ENCODE results near the gene SMARCB1.

Gene SMARCB1

DNA sequence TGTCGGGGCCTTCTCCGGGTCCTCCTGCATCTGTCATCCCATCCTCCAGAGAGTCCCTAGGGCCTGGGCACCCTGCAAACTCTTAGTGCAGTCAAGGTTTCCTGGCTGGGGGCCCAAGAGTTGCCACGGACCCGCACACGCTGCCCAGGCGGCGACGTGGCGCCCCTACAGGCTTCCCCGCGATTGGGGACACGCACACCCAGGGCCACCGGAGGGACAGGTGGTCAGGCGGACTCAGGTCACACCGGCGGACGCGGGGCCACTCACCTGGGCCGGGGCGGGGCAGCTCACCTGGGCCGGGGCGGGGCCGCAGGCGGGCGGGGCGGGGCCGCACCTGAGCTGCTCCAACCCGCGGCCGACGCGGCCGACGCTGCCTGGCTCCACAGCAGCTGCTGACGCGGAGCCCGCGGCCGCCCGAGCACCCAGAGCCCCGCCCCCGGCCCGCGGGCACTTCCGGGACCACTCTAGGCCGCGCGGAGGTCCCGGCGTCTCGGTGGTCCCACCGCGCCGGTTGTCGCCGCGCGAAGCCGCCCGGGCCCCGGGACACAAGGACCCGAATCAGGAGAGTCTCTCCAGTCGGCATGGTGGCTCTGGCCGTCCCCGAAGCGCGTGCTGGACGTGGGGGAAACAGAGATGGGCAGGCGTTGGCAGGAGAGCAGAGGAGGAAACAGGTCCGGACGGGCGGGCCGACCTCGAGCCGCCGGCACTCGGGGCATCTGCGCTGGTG, 35.9 kb upstream of the SMARCB1 start, which contains the start of gene ZNF70:
TSS of gene ZNF70 (minus strand) at position 399 of the 727 bp plus-strand sequence. CDS start 5,972 bp downstream, outside the sequence.
- H3K36me3 ChIP-seq (ENCODE audit: control insufficient read depth, insufficient read depth, low read length), result no peaks in the 10 kb centered on the region
- no peaks in the 10 kb centered on the region for H3K9me3 ChIP-seq (ENCODE audit: control insufficient read depth, low read length)
- peak within 1 kb of the TSS; percentile 58 for H3K27ac ChIP-seq (ENCODE audit: insufficient read depth, low read depth, low read length, poor library complexity, severe bottlenecking)
- H3K27me3 ChIP-seq (ENCODE audit: control insufficient read depth, insufficient read depth, low read length, poor library complexity, severe bottlenecking), result no peaks in the 10 kb centered on the region
- H3K4me1 ChIP-seq (ENCODE audit: control insufficient read depth, insufficient read depth, low read length), result peaks cover 6% of the 10 kb centered on the region
- WGBS, 2 experiments, result 0 to 1% methylated on average over 78 of the region's 78 CpGs
- peak within 1 kb of the TSS; percentile 86 for H3K4me3 ChIP-seq (ENCODE audit: insufficient read depth, low read depth, low read length)

DNA sequence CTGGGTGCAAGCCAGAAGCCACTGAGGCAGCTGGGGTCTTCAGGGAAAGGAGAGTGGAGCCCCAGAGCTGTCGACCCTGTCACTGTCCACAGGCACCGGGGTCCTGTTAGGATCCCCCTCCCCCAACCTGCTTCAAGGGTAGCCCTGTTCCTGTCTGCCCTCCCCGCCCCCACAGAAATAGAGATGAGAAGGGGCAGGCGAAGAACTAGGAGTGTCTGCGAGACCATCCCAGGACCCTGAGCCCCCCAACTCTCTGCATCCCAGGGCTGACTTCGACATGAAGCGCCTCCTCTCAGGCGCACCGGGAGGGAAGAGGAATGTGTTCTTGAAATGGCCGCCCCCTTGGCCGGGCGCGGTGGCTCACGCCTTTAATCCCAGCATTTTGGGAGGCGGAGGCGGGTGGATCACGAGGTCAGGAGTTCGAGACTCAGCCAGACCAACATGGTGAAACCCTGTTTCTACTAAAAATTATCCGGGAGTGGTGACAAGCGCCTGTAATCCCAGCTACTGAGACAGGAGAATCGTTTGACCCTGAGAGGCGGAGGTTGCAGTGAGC, 35.2 kb upstream of the SMARCB1 start:
- WGBS, 2 experiments, result 25% methylated on average over 22 of the region's 22 CpGs
- H3K9me3 ChIP-seq (ENCODE audit: control insufficient read depth, low read length), result no peaks in the 10 kb centered on the region
- H3K27ac ChIP-seq (ENCODE audit: insufficient read depth, low read depth, low read length, poor library complexity, severe bottlenecking), result peak overlapping the region; percentile 58
- H3K4me3 ChIP-seq (ENCODE audit: insufficient read depth, low read depth, low read length), result peak overlapping the region; percentile 86
- no peaks in the 10 kb centered on the region for H3K27me3 ChIP-seq (ENCODE audit: control insufficient read depth, insufficient read depth, low read length, poor library complexity, severe bottlenecking)
- peaks cover 6% of the 10 kb centered on the region for H3K4me1 ChIP-seq (ENCODE audit: control insufficient read depth, insufficient read depth, low read length)
- no peaks in the 10 kb centered on the region for H3K36me3 ChIP-seq (ENCODE audit: control insufficient read depth, insufficient read depth, low read length)

DNA sequence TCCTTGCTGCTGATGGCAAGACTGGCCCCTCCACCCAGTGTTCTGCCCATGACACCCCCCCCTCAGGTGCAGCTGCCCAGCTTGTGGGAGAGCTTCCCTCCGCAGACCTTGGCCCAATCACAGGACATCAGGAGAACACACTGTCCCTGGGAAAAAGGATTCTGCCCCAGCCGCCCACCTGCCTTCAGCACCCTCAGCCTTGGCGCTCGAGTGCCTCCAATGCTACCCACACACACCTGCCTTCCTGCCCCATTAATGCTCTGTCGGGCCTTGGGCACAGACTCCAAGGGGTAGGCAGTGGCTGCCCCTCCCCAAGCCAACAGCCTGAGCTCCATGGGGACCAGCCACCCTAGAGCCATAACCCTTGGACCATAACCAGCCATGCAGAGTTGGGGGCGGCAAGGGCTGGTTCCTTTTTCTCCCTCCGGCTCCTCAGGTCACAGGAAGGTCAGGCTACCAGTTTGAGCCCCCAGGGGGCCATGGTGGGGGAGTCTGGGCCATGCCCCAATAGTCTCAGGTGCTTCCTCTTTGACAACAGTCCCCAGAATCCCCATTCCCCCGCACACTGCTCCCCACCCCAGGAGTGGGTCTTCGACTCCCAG, 34.6 kb upstream of the SMARCB1 start:
- WGBS, 2 experiments, result 92 to 95% methylated on average over 9 of the region's 9 CpGs
- H3K4me1 ChIP-seq (ENCODE audit: control insufficient read depth, insufficient read depth, low read length), result peaks cover 6% of the 10 kb centered on the region
- H3K27me3 ChIP-seq (ENCODE audit: control insufficient read depth, insufficient read depth, low read length, poor library complexity, severe bottlenecking), result no peaks in the 10 kb centered on the region
- no peaks in the 10 kb centered on the region for H3K9me3 ChIP-seq (ENCODE audit: control insufficient read depth, low read length)
- no peak overlapping the region for H3K27ac ChIP-seq (ENCODE audit: insufficient read depth, low read depth, low read length, poor library complexity, severe bottlenecking)
- H3K36me3 ChIP-seq (ENCODE audit: control insufficient read depth, insufficient read depth, low read length), result no peaks in the 10 kb centered on the region
- no peak overlapping the region for H3K4me3 ChIP-seq (ENCODE audit: insufficient read depth, low read depth, low read length)

DNA sequence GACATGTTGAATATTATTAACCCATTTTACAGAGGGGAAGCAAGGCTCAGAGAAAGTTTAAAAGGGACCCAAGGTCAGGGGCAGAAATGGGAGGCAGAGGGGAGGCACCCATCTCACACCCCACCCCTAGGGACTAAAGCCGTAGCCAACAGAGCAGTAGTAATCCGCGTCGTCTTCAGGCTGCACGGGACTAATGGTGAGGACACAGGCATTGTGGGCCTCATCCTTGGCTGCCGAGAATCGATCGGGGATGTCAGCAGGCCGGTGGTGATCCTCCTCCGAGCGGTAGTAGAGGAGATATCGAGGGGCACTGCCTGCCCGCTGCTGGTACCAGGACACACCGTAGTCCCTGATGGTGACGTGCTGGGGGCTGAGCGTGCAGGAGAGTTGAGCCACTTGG, 34.0 kb upstream of the SMARCB1 start:
- Histone ChIP-seq H3K9me3 (ENCODE audit: control insufficient read depth, low read length) (no peaks in the 10 kb centered on the region), H3K36me3 (ENCODE audit: control insufficient read depth, insufficient read depth, low read length) (no peaks in the 10 kb centered on the region), H3K27me3 (ENCODE audit: control insufficient read depth, insufficient read depth, low read length, poor library complexity, severe bottlenecking) (no peaks in the 10 kb centered on the region), H3K4me3 (ENCODE audit: insufficient read depth, low read depth, low read length) (no peak overlapping the region), H3K27ac (ENCODE audit: insufficient read depth, low read depth, low read length, poor library complexity, severe bottlenecking) (no peak overlapping the region), H3K4me1 (ENCODE audit: control insufficient read depth, insufficient read depth, low read length) (peaks cover 6% of the 10 kb centered on the region)
- WGBS, 2 experiments, result 95 to 96% methylated on average over 16 of the region's 16 CpGs

DNA sequence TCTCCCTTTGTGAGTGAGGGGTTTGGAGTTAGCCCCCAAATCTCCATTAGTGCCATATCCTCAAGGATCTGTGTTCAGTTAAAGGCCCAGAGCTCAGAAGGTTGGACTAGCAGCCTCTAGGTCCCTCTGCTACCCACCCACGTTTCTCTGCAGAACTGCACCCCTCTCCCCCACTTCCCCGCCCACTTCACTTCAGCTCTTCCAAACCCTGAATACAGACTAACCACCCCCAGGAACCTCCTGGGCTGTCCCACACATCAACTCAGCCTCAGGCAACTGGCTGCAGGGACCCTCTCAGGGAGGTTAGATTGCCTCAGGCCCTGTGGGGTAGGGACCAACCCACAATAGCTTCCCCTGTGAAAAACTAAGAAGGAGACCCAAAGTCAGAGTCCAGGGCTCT, 33.4 kb upstream of the SMARCB1 start:
- Histone ChIP-seq H3K27me3 (ENCODE audit: control insufficient read depth, insufficient read depth, low read length, poor library complexity, severe bottlenecking) (no peaks in the 10 kb centered on the region), H3K4me3 (ENCODE audit: insufficient read depth, low read depth, low read length) (no peak overlapping the region), H3K4me1 (ENCODE audit: control insufficient read depth, insufficient read depth, low read length) (peaks cover 6% of the 10 kb centered on the region), H3K9me3 (ENCODE audit: control insufficient read depth, low read length) (no peaks in the 10 kb centered on the region), H3K36me3 (ENCODE audit: control insufficient read depth, insufficient read depth, low read length) (no peaks in the 10 kb centered on the region), H3K27ac (ENCODE audit: insufficient read depth, low read depth, low read length, poor library complexity, severe bottlenecking) (no peak overlapping the region)
- 79 to 82% methylated on average over 2 of the region's 2 CpGs for WGBS, 2 experiments

DNA sequence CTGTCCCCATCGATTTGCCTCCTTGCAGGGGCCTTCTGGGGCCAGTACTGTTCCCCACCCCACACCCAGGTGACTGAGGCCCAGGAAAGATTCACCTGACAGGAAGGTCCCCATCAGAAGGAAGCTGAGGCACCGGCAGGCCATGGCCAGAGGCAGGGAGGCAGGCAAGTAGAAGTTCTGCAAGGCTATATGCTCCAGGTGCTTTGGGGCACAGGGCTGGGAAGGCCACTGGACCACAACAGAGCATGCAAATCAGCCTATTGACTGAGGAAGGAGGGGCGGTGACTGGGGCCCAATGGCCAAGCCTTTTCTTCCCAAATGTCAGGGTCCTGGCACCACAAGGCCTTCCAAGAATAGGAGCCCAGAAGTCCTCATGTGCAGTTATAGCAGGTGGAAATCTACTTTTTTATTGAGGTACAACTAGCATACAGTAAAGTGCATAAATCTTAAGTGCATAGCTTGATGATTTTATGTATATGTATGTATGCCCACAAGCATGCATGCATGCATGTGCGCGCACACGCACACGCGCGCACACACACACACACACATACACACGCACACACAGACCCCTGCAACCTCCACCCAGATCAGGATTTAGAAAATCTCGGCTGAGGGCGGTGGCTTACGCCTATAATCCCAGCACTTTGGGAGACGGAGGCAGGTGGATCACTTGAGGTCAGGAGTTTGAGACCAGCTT, 32.4 kb upstream of the SMARCB1 start, which contains the start of gene VPREB3:
TSS of gene VPREB3 (minus strand) at position 206 of the 700 bp plus-strand sequence. CDS start at position 144, 62 bp downstream.
- H3K4me1 ChIP-seq (ENCODE audit: control insufficient read depth, insufficient read depth, low read length), result peaks cover 6% of the 10 kb centered on the region
- no peak within 1 kb of the TSS for H3K4me3 ChIP-seq (ENCODE audit: insufficient read depth, low read depth, low read length)
- H3K27ac ChIP-seq (ENCODE audit: insufficient read depth, low read depth, low read length, poor library complexity, severe bottlenecking), result no peak within 1 kb of the TSS

DNA sequence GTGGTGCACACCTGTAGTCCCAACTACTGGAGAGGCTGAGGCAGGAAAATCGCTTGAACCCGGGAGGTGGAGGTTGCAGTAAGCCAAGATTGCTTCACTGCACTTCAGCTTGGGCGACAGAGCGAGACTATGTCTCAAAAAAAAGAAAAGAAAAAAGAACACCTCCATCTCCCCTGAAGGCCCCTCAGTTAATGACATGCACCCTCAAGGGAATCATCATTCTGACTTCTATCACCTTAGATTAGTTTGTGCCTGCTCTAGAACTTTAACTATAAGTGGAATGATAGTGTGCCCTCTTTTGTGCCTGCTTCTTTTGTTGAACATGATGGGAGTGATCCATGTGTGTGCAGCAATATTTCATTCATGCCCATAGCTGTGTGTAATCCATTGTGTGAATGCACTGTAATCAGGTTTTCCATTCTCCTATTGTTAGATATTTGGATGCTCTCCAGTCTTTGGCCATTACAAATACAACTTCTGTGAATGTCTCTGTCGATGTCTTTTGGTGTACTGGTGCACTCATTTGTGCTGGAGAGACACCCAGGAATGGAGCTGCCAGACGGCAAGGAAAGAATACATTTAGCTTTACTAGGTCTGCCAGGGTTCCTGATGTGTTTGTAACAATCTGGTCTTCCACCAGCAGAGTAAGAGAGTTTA, 31.7 kb upstream of the SMARCB1 start:
- 92 to 95% methylated on average over 6 of the region's 6 CpGs for WGBS, 2 experiments
- Histone ChIP-seq H3K27me3 (ENCODE audit: control insufficient read depth, insufficient read depth, low read length, poor library complexity, severe bottlenecking) (no peaks in the 10 kb centered on the region), H3K9me3 (ENCODE audit: control insufficient read depth, low read length) (no peaks in the 10 kb centered on the region), H3K4me3 (ENCODE audit: insufficient read depth, low read depth, low read length) (no peak overlapping the region), H3K4me1 (ENCODE audit: control insufficient read depth, insufficient read depth, low read length) (peaks cover 2% of the 10 kb centered on the region), H3K36me3 (ENCODE audit: control insufficient read depth, insufficient read depth, low read length) (no peaks in the 10 kb centered on the region), H3K27ac (ENCODE audit: insufficient read depth, low read depth, low read length, poor library complexity, severe bottlenecking) (no peak overlapping the region)

More for the DNA sequence above, 32.4 kb upstream of the SMARCB1 start, which contains the start of gene VPREB3:
- H3K36me3 ChIP-seq (ENCODE audit: control insufficient read depth, insufficient read depth, low read length), result no peaks in the 10 kb centered on the region
- H3K9me3 ChIP-seq (ENCODE audit: control insufficient read depth, low read length), result no peaks in the 10 kb centered on the region
- 85 to 91% methylated on average over 14 of the region's 14 CpGs for WGBS, 2 experiments
- no peaks in the 10 kb centered on the region for H3K27me3 ChIP-seq (ENCODE audit: control insufficient read depth, insufficient read depth, low read length, poor library complexity, severe bottlenecking)

DNA sequence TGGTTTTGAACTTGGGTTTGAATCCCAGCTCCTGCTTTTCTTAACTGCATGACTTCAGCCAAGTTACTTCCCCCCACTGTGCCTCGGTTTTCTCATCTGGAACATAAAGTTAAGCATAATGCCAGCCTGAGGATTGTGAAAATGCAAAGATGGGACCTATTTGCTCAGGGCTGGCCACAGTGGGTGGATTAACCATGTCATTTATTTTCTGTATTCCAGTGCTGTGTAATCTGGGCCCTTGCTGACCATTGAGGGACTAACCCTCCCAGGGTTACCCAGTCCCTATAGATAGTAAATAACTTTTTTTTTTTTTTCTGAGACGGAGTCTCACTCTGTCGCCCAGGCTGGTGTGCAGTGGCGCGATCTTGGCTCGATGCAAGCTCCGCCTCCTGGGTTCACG, 31.1 kb upstream of the SMARCB1 start:
- WGBS, 2 experiments, result 90 to 93% methylated on average over 8 of the region's 8 CpGs
- Histone ChIP-seq H3K36me3 (ENCODE audit: control insufficient read depth, insufficient read depth, low read length) (no peaks in the 10 kb centered on the region), H3K9me3 (ENCODE audit: control insufficient read depth, low read length) (no peaks in the 10 kb centered on the region), H3K4me1 (ENCODE audit: control insufficient read depth, insufficient read depth, low read length) (no peaks in the 10 kb centered on the region), H3K27me3 (ENCODE audit: control insufficient read depth, insufficient read depth, low read length, poor library complexity, severe bottlenecking) (no peaks in the 10 kb centered on the region), H3K4me3 (ENCODE audit: insufficient read depth, low read depth, low read length) (no peak overlapping the region), H3K27ac (ENCODE audit: insufficient read depth, low read depth, low read length, poor library complexity, severe bottlenecking) (no peak overlapping the region)

DNA sequence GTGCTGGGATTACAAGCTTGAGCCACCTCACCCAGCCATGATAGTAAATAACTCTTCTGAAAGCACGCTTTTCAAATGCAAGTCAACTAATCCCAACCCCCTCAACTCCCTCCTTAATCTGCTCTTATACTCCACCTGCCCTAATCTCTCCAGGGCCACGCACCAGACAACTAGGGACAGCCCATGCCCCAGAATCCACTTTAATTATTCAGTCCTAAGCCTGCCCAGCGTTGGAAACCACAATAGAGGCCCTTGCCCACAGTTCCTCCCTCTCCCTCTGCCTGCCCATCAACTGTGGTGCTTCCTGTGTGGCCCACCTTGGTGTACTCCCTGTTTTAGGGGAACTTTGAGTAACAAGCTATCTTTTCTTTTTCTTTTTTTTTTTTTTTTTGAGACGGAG, 29.9 kb upstream of the SMARCB1 start:
- Histone ChIP-seq H3K4me3 (ENCODE audit: insufficient read depth, low read depth, low read length) (no peak overlapping the region), H3K27ac (ENCODE audit: insufficient read depth, low read depth, low read length, poor library complexity, severe bottlenecking) (no peak overlapping the region), H3K4me1 (ENCODE audit: control insufficient read depth, insufficient read depth, low read length) (no peaks in the 10 kb centered on the region), H3K36me3 (ENCODE audit: control insufficient read depth, insufficient read depth, low read length) (no peaks in the 10 kb centered on the region), H3K9me3 (ENCODE audit: control insufficient read depth, low read length) (no peaks in the 10 kb centered on the region), H3K27me3 (ENCODE audit: control insufficient read depth, insufficient read depth, low read length, poor library complexity, severe bottlenecking) (no peaks in the 10 kb centered on the region)
- 50 to 63% methylated on average over 4 of the region's 4 CpGs for WGBS, 2 experiments
